GM19468 (cell line): ENCODE data around the gene CACUL1.
A peak's percentile ranks its signal among the peaks of the same experiment; 100 is the strongest.
"Not testable (repeated sequence)": the region's sequence is repeated elsewhere in the genome, so short reads cannot be mapped to it uniquely, and the experiment has no call there.

ENCODE experiments used
- ATAC-seq: cut with Tn5 transposase; IDR thresholded peaks from one replicate; pipeline ENCODE4 v1.9.1; 2021; ENCODE audit warnings: mild to moderate bottlenecking, moderate library complexity, moderate number of reproducible peaks; ENCODE audit not compliant: unreplicated experiment; ENCODE audit errors: extremely low read depth

The CACUL1 gene

DNA sequence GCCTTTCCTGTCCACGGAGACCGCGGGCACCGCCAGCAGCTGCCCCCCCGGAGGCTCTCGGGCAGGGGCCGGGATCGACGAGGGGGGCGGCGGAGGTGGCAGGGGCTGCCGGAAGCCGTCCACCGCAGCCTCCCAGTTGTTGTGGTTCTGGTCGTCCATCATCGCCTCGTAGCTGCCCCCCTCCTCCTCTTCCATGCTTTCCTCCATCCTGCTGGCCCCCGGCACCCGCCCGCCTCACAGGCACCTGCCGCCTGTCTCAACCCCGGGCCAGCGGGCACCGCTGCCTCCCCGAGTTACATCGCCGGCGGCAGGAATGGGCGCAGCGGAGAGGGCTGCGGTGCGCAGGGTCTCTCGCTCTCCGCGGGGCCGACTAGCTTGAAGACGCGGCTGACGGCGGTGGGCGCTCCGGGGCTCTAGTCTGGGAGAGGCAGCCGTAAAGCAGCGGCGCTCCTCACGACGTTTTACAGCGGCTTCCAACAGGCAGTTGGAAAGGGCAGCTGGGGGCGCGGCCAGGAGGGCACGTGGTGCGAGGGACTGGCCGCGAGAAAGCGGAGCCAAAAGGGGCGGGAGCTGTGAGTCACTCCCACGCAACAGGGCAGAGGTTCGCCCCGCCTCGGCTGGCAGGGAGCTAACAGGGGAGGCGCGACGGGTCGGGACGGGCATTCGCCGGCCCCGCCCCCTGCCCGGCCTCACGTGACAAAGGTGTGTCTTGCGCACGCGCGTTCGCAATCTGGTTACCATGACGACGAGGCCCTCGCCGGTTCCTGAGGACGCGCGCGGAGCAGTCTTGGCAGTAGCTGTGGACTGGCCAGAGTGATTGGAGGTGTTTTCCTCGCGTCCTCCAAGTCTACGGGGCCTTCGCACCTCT lies at the start of gene CACUL1:
Gene CACUL1, minus strand, starts transcription at position 415 of the 868 bp plus-strand sequence. Its CDS starts 208 bp downstream, at position 207.
- peak; percentile 92 for ATAC-seq

DNA sequence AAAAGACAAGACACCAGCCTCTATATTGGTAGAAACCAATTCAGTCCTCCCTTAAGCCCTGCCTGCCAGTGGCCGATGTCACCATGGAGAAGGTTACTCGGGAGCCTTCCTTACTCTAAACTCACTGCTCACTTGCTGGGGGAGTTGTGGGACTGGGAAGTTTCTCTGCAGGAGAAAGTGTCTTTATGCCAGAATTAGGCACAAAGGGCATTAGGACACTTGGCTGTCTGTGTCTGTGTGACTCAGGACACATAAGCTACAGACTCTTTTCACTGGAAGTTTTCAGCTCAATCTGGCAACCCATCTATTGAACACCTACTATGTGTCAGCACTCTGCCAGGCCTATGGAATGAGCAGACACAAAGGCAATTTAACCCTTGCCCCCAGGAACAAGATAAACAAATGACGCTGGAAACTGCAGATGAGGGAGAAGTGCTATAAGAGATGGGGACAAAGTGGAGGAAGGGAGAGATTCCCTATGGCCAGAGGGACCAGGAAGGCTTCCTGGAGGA lies 49.5 kb upstream of the CACUL1 start:
- no peak for ATAC-seq

DNA sequence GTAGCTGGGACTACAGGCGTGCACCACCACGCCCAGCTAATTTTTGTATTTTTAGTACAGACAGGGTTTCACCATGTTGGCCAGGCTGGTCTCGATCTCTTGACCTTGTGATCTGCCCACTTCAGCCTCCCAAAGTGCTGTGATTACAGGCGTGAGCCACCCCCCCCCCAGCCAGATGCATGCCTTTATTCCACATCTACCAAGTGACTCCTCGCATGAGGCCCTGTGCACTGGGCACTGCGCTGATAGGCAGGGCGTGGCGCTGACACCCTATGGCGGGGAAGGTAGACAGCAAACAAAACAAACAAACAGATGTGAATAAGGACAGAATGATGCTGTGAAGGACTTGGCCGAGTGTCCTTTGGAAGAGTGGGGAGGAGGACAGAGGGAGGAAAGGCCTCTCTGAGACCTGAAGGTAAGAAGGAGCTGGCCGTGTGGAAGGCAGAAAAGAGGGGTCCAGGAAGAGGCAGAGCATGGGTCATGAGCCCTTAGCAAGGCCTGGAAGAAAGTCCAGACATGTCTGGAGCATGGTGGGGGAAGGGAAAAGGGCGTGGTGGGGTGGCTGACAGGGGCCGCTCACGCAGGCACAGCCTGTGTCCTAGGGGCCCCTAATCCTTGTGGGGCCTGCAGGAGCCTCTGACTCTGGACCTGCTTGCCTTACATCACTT lies 47.5 kb upstream of the CACUL1 start:
- no peak for ATAC-seq

DNA sequence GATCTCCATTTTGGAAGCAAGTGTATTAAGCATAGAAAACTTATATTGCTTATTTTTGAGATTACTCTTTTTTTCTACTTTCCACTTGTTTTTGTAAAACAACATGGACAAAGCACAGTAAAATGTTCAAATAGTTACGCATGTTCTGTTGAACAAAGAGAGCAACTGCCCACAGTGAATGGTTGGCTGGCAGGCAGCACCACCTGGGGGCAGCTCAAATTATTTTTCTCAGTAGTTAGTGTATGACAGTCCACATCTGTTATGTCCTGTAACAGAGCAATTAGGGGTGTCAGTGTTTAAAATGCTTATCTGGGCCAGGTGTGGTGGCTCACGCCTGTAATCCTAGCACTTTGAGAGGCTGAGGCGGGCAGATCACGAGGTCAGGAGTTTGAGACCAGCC lies 46.1 kb upstream of the CACUL1 start:
- ATAC-seq = no peak

DNA sequence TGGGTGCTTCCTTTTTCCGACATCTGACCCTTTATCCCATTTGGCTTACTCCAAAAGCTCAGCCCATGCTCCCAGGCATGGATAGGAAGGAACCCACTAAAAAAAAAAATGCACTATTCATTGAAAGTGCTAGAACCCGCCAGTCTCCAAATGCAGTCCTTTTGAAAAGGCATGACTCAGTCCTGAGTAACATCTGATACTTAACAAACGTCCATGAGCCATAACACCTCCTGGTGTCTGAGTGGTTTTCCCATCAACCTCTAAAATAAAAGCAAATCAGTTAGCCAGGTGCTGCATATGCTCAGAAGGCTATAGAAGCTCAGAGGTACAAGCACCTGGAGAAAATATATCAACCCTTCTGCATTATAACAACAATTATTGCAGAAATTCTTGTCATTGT lies 45.0 kb upstream of the CACUL1 start:
- ATAC-seq = no peak

DNA sequence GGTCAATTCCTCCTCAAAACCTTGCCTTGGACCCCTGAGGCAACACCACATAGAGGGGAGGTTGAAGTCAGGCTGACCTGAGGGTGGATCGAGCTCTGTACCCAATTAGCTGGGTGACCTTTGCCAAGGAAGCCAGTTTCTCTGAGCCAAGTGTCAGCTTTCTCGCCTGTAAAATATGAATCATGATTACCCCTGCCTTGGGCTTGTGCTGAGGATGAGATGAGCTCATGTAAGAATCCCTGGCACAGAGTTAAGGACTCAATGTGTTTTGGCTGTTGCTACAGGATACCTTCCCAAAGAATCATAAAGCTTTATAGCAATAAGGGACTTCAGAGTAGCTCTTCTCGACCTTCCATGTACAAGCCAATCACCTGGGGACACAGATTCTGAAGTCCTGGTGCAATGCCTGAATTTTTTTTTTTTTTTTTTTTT lies 43.5 kb upstream of the CACUL1 start:
- ATAC-seq = no peak

DNA sequence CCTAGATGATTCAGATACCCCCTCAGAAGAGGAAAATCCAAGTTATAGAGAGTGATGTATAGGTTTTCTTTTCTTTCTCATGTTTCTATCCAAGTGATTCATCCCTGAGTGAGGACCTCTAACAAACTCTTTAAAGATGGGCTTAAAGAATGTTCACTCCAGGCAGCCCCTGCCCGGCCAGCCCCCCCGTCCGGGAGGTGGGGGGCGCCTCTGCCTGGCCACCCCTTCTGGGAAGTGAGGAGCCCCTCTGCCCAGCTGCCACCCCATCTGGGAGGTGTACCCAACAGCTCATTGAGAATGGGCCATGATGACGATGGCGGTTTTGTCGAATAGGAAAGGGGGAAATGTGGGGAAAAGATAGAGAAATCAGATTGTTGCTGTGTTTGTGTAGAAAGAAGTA lies 40.2 kb upstream of the CACUL1 start:
- not testable (repeated sequence) for ATAC-seq

DNA sequence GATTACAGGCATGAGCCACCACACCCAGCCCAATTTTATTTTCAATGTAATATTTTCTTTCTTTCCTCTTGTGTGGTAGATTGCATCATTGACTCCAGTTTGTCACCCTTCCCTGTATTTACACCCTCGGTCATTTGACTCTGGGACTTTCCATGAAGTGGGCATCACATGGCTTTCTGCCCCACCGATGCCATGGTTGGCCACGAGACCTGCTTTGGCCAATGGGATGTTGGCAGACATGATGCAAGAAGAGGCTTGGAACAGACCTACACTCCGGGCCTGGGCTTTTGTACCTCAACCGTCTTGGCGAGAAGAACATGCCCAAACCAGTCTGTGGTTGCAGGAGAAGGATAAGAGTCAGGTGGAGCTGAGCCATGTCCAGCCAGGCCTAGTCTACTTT lies 38.8 kb upstream of the CACUL1 start:
- ATAC-seq = no peak

DNA sequence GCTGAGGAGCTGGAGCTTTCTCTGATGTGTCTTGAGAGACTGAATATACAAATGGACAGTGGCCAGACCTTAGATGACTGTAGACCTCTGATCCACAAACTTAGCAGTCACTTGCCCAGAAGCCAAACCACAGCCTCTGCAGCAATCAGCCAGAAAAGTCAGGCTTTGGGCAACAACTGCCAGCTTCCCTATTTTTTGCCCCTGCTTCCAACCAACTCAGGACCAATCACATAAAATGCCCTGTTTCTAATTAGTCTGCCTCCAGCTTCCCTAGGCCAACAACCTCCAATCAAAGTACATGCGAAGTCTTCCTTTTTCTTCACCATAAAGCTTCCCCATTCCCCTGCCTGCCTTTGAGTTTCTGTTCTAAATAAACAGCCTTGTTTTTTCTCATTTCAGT lies 37.8 kb upstream of the CACUL1 start:
- ATAC-seq = no peak

DNA sequence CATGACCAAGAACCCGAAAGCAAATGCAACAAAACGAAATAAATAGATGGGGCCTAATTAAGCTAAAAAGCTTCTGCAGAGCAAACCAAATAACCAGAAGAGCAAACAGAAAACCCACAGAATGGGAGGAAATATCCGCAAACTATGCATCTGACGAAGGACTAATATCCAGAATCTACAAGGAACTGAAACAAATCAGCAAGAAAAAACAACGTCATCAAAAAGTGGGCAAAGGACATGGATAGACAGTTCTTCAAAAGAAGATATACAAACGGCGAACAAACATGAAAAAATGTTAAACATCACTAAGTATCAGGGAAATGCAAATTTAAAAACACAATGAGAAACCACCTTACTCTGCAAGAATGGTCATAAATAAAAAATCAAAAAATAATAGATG lies 35.3 kb upstream of the CACUL1 start:
- ATAC-seq = no peak

DNA sequence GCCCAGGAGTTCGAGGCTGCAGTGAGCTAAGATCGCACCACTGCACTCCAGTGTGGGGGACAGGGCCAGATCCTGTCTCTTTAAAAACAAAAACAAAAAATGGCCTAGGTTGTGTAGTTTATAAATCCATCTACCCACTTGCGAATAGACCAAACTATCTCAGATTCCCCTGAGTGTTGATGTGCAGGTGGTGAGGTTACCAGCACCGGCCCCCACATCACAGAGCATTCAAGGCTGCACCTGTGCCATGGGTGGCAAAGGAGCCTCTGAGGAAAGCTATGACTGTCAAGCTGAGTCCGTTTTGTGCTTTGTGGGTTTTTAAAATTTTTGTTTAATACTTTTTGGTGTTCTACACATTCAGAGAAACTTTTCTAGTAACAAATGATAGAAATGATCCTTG lies 30.8 kb upstream of the CACUL1 start:
- ATAC-seq = no peak

DNA sequence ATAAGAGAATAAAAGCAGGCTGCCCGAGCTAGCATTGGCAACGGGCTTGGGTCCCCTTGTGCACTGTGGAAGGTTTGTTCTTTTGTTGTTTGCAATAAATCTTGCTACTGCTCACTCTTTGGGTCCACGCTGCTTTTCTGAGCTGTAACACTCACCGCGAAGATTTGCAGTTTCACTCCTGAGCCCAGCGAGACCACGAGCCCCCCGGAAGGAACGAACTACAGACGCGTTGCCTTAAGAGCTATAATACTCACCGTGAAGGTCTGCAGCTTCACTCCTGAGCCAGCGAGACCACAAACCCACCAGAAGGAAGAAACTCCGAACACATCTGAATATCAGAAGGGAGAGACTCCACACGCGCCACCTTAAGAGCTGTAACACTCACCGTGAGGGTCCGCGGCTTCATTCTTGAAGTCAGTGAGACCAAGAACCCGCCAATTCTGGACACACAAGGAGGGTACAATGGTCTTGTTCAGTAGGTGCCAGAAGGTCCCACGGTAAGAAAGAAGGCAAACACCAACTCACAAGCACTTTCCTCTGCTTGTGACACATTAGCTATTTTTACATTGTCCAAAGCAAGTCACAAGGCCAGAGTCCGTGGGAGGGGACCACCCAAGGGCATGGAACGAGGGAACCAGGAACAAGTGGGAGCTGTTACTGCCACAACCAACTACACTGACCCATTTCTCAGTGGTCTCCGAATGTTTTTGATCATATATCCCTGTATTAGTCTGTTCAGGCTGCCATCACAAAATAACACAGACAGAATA lies 29.2 kb upstream of the CACUL1 start:
- no peak for ATAC-seq

DNA sequence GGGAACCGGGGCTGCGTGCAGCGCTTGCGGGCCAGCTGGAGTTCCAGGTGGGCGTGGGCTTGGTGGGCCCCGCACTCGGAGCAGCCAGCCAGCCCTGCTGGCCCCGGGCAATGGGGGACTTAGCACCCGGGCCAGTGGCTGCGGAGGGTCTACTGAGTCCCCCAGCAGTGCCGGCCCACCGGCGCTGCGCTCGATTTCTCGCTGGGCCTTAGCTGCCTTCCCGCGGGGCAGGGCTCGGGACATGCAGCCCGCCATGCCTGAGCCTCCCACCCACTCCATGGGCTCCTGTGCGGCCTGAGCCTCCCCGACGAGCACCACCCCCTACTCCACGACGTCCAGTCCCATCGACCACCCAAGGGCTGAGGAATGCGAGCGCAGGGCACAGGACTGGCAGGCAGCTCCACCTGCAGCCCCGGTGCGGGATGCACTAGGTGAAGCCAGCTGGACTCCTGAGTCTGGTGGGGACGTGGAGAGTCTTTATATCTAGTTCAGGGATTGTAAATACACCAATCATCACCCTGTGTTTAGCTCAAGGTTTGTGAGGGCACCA lies 28.2 kb upstream of the CACUL1 start:
- not testable (repeated sequence) for ATAC-seq

DNA sequence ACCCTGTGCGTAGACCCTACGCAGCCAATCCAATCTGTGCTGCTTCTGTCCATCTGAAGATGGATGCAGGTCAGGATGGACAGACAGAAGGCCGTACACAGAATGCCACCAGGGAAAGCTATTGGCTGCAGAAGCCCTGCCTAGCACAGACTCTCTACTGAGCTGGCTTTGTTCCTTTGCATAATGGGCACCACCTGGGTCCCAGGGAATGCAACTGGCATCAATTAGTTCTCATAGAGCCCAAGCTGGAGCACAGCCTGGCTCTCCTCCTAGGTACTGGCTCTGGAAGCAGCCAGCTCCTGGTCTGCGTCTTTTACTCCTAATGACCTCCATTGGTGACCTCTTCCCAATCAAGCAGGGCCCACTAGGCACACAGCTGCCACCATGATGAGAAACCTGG lies 26.8 kb upstream of the CACUL1 start:
- ATAC-seq = no peak

DNA sequence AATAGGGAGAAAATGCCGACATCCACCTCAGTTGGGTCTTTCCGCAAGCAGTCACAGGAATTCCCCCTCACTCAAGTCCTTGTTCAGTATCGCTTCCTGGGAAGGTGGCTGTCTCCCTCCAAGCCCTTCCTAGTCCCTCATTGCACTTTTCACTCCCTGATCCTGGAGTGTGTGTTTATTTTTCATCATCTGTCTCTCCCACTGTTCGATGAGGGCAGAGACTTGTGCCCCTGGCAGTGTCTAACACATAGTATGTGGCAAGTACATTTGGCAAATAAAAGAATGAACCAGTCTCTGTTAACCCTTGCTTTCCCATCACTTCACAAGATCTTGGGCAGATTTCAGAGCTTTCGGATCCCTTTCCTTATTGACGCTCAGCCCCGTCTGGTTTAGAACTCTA lies 24.0 kb upstream of the CACUL1 start:
- no peak for ATAC-seq

DNA sequence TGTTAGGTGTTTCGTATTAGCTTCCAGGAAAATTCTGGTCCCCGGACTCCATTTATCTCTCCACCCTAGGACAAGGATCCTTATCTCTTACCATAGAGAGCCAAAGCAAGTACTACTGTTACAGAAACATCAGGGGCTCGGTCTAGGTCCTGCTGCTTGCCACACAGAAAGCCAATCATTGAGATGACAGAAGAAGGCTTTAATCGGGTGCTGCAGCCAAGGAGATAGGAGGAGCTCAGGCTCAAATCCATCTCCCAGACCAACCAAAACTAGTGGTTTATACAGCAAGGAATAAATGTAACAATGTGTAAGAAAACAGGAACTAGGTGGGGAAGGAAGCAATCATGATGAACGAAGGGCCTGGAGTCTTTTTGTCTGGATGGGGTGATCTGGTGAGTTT lies 22.2 kb upstream of the CACUL1 start:
- no peak for ATAC-seq

DNA sequence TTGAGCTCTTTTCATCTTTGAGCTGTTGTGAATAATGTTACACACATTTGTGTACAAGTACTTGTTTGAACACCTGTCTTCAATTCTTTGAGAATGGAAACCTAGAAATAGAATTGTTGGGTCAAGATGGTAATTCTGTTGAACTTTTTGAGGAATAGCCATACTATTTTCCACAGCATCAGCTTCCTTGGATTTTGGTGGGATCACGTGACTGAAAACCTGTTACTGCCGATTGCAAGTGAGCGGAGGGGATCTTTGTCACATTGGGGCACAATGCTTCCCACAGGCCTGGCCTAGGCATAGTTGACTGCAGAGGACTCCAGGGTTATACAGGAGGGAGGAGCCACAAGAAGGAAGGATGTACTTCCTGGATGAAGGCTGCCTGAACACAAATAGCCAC lies 21.3 kb upstream of the CACUL1 start:
- no peak for ATAC-seq

DNA sequence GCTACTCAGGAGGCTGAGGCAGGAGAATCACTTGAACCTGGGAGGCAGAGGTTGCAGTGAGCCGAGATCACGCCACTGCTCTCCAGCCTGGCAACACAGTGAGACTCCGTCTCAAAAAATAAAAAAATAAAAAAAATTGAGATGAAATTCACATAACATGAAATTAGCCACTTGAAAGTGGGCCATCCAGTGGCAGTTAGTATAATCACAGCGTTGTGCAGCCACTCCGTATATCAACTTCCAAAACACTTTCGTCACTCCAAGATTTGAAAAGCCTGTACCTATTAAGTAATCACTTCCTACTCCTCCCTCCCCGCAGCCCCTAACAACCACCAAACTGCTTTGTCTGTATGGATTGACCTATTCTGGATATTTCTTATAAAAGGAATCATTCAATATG lies 20.7 kb upstream of the CACUL1 start:
- ATAC-seq = no peak

DNA sequence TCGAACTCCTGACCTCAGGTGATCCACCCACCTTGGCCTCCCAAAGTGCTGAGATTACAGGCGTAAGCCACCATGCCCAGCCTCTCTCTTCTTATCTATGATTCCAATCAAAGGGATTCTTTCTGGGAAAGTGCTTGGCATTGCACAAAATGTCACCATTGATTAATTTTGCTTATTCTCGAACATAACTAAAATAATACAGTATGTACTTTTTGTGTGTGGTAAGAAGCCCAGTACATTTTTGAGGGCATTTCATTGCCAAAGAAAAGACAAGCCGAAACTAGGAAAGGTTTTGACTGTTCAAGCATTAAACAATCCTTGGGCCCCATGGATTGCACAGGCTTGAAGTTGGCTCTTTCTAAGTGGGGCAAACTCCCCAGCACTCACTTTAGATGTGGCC lies 18.3 kb upstream of the CACUL1 start:
- ATAC-seq = no peak

DNA sequence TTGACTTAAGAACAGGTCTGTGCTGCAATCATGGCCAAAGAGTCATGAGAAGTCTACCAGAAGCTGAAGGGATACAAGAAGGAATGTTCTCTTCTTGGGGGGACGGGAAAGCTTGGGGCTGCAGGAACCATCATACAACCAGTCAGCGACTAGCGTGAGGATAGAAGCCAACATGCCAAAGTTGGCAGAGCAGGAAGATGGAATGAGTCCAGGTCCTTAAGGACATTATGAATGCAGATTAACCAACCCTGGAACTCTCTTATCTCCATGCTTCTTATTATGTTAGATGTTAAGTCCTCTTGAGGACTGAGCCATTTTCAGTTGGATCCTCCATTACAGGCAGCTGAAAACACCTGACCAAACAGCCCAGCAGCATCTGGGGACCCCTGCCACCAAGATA lies 17.2 kb upstream of the CACUL1 start:
- ATAC-seq = no peak
